CD1c-positive myeloid dendritic cell (primary cell): ENCODE data around the gene DRC7.
A peak's percentile ranks its signal among the peaks of the same experiment; 100 is the strongest.
"Not testable (repeated sequence)": the region's sequence is repeated elsewhere in the genome, so short reads cannot be mapped to it uniquely, and the experiment has no call there.

Source experiments
- DNase-seq: peaks from one replicate; pipeline ENCODE4 v3.0.0-alpha.2; 2016; ENCODE audit errors: extremely low spot score

Gene DRC7

GRCh38 chr16:57735755-57736418 lies 41.3 kb downstream of the DRC7 start, which contains the start of gene KATNB1:
KATNB1 (plus strand) TSS chr16:57735770; CDS start chr16:57737244, 1,474 bp downstream.
- no peak for DNase-seq

DNA sequence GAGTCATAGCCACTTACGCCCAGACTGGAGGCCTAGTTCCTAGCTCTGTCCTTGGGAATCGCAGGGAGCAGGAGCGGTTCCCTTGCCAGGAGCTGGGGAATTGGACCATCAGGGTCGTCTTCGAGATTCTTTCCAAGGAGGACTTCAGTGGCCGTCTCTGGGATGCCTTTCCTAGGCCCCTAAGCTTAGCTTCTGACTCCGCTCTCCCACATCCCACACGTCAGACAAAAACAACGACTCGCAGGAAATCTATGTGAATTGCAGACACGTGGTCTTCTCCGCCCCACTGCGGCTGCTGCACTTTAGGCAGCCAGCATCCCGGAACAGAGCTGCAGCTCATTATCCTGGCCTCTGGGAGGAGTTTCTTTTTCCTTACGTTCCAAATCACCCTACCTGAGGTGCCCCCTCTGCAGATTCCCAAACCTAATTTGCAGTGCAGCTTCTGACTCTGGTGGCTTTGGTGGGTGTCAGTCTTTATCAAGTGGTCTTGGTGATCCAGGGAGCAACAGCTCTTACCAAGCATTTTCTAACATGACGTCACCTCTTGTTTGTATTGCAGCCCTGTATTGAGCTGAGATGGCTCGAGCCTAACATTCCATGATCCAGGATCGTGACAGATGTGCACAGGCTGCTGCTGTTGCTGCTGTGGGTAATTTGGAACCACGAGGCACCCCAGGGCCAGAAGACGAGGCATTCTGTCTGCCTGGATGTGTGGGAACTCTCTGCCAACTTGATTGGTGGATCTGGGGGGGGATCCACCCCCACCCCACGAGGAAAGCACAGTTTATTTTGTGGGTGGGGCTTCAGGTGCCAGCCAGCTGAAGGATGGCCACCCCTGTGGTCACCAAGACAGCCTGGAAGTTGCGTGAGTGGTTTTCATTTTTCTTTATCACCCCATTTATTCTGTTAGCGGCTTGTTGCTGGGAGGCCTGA lies 42.1 kb downstream of the DRC7 start:
- DNase-seq: peak; percentile 65

- no peak for DNase-seq
Measured at GRCh38 chr16:57738844-57739243, 44.2 kb downstream of the DRC7 start.

- no peak for DNase-seq
Measured at GRCh38 chr16:57739756-57740422, 45.3 kb downstream of the DRC7 start.

DNA sequence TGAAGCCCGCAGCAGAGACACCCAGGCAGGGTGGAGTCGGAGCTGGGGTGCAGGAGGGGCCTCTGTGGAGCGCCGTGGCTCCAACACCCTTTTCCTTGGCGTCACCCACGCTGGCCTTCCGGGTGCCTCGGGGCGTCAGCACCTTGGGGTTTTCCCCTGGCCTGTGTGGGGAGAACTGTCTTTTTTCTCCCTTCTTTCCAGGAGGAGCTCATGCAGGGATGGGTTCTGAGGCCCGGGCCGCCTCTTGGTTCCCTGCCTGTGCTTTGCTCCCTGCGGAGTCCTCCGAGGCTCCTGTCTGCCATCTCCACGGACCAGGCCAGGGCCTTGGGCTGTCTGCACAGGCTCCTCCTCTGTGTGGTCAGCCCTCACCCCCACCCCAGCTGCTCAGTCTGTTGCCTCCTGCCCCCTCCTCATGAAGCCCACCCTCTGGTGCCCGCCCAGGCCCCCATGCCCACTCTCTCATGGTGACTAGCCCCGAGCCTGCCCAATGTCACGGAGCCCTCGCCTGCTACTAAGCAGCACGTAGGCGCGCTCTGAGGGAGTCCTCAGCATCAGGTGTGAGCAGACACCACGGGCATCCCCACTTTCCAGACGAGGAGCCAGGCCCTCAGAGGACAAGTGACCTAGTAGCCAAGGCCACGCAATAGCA lies 45.9 kb downstream of the DRC7 start:
- DNase-seq: no peak

DNA sequence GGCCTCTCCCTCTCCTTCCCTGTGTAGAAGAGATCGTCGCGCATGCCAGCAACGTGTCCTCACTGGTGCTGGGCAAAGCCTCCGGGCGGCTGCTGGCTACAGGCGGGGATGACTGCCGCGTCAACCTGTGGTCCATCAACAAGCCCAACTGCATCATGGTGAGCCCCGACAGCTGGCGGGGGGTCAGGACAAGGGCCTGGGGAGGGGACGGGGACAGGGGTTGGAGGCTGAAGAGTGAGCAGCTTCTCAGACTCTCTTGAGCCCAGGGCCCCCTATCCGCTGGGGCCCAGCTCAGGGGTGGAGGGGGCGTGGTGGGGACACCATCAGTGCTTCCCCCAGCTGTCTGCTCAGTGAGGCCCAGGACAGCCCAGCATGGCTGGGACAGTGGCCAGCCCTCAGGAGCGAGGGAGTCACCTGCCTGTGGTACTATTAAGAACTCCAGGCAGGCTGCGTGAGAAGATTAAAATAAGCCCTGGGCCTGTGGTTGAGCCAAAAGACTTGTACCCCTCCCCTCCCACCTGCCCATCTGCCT lies 47.1 kb downstream of the DRC7 start:
- no peak for DNase-seq

DNA sequence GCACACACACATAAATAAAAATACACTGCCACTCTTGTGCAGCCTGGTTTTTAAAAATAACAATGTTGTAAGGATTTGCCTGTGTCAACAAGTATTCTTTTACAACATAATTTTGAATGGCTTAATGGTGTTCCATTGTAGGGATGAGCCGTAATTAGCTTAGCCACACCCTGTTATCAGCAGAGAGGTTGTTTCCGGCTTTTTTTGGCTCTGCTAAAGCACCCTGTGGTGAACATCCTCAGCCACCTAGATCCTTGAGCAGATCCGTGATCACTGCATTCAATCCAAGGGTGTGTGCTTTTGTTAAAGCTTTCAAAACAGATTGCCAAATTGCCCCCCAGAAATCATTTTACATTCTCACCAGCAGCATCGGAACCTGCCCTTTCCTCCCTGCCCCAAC lies 47.9 kb downstream of the DRC7 start:
- no peak for DNase-seq

- DNase-seq: no peak
Measured at GRCh38 chr16:57743458-57743857, 48.9 kb downstream of the DRC7 start.

- no peak for DNase-seq
Measured at GRCh38 chr16:57743886-57744641, 49.5 kb downstream of the DRC7 start.

- DNase-seq: no peak
Measured at GRCh38 chr16:57744642-57744903, 50.0 kb downstream of the DRC7 start.

GRCh38 chr16:57745768-57746167 lies 51.2 kb downstream of the DRC7 start:
- DNase-seq: no peak

- not testable (repeated sequence) for DNase-seq
Measured at GRCh38 chr16:57746316-57746715, 51.7 kb downstream of the DRC7 start.

- no peak for DNase-seq
Measured at GRCh38 chr16:57747091-57747490, 52.5 kb downstream of the DRC7 start.

GRCh38 chr16:57747496-57747895 lies 52.9 kb downstream of the DRC7 start:
- DNase-seq: no peak

DNA sequence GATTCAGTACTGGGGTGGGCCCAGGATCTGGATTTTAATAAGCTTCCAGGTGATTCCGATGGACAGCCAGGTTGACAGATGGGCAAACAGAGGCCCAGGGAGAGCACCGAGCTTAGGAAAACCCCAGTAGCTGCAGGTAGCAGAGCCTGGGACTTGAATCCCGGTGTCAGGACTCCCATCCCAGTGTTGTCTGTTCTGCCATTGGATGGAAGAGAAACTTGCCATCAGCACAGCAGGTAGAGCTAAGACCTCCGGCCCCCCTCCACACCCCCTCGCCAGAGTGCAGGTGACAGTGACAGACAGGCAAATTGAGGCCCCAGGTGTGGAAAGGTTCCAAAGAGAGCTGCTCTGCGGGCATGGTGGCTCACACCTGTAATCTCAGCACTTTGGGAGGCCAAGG lies 53.4 kb downstream of the DRC7 start:
- DNase-seq: no peak

DNA sequence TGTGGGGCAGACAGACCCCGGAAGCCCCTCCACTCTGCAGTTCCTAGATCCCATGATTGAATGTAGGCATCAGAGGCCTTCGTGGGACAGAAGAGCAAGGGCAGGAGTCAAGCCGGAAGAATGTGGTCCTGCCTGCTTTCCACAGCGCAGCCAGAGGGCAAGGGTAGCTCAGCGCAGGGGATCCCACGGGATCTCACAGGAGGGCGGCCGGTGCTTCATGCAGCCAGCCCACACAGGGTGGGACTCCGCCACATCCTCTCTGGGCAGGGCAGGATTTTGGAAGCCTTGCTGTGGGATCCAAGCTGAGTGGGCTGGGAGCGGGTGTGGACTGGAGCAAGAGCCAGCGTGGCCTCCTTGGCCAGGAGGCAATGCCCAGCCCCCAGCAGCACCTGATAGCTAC lies 54.0 kb downstream of the DRC7 start:
- no peak for DNase-seq

DNA sequence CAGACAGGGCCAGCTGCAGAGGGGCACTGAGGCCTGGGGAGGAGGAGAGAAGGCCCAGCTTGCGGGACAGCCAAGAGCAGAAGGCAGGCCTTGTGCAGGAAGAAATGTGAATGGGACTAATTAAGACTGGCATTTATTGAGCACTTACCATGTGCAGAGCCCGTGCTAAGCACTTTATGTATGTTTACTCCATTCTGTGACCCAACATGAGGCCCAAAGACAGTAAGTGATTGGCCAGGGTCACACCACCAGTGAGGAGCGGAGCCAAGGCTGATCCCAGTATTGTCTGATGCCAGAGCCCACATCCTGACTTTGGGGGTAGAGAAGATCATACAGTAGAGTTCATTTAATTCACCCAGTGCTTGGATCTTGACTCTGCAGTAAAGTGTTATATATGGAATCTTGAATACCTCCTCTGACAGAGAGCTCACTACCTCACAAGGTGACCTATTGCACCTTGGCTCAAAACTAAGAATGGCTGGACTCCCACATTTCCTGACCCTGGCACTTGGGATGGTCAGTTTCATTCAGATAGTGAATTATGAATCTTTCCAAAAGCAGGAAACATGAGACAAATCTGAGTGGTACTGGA lies 54.6 kb downstream of the DRC7 start:
- DNase-seq: no peak

DNA sequence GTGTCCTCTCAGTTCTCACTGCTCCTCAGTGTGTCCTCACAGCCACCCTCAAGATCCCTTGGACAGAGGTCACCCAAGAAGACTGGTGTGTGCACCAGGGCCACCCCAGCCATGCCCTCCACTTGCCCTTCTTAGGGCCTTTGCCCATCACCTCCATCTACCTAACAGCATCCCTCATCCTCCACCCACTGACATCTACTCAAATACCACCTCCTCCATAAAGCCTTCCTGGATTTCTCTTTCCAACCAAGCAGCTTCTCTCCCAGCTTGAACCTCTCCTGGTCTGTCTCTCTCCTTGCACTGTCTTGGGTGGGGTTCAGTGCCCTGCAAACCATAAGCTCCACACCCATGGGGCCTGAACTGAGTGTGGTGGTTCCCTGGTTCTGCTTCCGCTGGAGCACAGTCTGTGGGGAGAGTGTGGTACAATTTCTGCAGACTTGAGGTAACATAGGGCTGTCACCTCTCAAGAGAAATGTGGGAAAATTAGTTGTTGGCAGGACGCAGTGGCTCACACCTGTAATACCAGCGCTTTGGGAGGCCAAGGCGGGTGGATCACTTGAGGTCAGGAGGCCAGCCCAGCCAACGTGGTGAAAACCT lies 55.3 kb downstream of the DRC7 start:
- DNase-seq: no peak

GRCh38 chr16:57750796-57751538 lies 56.4 kb downstream of the DRC7 start:
- no peak for DNase-seq
